ENCODE results near the gene SLC3A2. TPM values are rescaled to one million over a fixed set of nuclear protein-coding genes. Genes with fewer than 3 reads are reported as not detected.

SLC3A2 gene
- total and polyA plus RNA-seq, 2 donors = 69.1 to 96.6 TPM

GRCh38 chr11:62885137-62885750 is 4.5 kb downstream of the SLC3A2 start:
- no peak overlapping the region for H3K4me3 ChIP-seq (ENCODE audit: low read length in 2 of 2)
- peaks cover 72 to 73% of the 10 kb centered on the region in 2 donors for H3K36me3 ChIP-seq (ENCODE audit: control insufficient read depth in 2 of 2, insufficient read depth in 2 of 2, low read length in 1 of 2)
- H3K27ac ChIP-seq (ENCODE audit: low read depth in 1 of 2, low read length in 1 of 2) = no peak overlapping the region
- DNase-seq (ENCODE audit: low read depth in 6 of 9, low spot score in 9 of 9) = no peak
- WGBS = 97% methylated on average over 11 of the region's 11 CpGs
- H3K9me3 ChIP-seq (ENCODE audit: control insufficient read depth in 2 of 2, insufficient read depth in 1 of 2, low read length in 1 of 2) = no peaks in the 10 kb centered on the region
- no peaks in the 10 kb centered on the region for H3K27me3 ChIP-seq (ENCODE audit: control insufficient read depth in 2 of 2, insufficient read depth in 1 of 2, low read length in 1 of 2)
- H3K4me1 ChIP-seq (ENCODE audit: control insufficient read depth in 2 of 2, insufficient read depth in 2 of 2, low read length in 2 of 2) = peaks cover 10 to 25% of the 10 kb centered on the region in 2 donors

- H3K27ac ChIP-seq (ENCODE audit: low read depth in 1 of 2, low read length in 1 of 2) = no peak overlapping the region
- no peak overlapping the region for H3K4me3 ChIP-seq (ENCODE audit: low read length in 2 of 2)
- no peaks in the 10 kb centered on the region for H3K9me3 ChIP-seq (ENCODE audit: control insufficient read depth in 2 of 2, insufficient read depth in 1 of 2, low read length in 1 of 2)
- no peaks in the 10 kb centered on the region for H3K27me3 ChIP-seq (ENCODE audit: control insufficient read depth in 2 of 2, insufficient read depth in 1 of 2, low read length in 1 of 2)
- H3K36me3 ChIP-seq (ENCODE audit: control insufficient read depth in 2 of 2, insufficient read depth in 2 of 2, low read length in 1 of 2) = peaks cover 61 to 66% of the 10 kb centered on the region in 2 donors
- H3K4me1 ChIP-seq (ENCODE audit: control insufficient read depth in 2 of 2, insufficient read depth in 2 of 2, low read length in 2 of 2) = peaks cover 0 to 4% of the 10 kb centered on the region in 2 donors
- 99% methylated on average over 14 of the region's 14 CpGs for WGBS
- no peak for DNase-seq (ENCODE audit: low read depth in 6 of 9, low spot score in 9 of 9)
Measured at GRCh38 chr11:62888406-62888805, 7.7 kb downstream of the SLC3A2 start.

DNA sequence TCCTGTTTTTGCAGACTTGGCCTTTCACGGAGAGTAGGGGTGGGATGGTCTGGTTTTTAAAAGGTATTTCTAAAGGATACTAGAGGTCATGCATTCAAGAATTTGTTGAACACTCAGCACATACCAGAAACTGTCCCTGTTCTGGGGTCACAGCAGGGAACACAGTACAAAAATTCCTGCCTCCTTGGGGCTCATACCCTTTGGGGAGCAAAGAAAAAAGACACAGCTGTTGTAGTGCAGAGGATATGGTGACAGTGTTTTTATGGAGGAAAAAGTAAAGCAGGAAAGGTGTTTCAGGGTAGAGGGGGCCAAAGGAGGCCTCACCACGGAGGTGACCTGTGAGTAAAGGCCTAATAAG is 8.4 kb downstream of the SLC3A2 start:
- no peak for DNase-seq (ENCODE audit: low read depth in 6 of 9, low spot score in 9 of 9)
- Histone ChIP-seq H3K27me3 (ENCODE audit: control insufficient read depth in 2 of 2, insufficient read depth in 1 of 2, low read length in 1 of 2) (no peaks in the 10 kb centered on the region), H3K9me3 (ENCODE audit: control insufficient read depth in 2 of 2, insufficient read depth in 1 of 2, low read length in 1 of 2) (no peaks in the 10 kb centered on the region), H3K36me3 (ENCODE audit: control insufficient read depth in 2 of 2, insufficient read depth in 2 of 2, low read length in 1 of 2) (peaks cover 54 to 59% of the 10 kb centered on the region in 2 donors), H3K4me1 (ENCODE audit: control insufficient read depth in 2 of 2, insufficient read depth in 2 of 2, low read length in 2 of 2) (no peaks in the 10 kb centered on the region), H3K4me3 (ENCODE audit: low read length in 2 of 2) (no peak overlapping the region), H3K27ac (ENCODE audit: low read depth in 1 of 2, low read length in 1 of 2) (no peak overlapping the region)
- WGBS = 92% methylated on average over 2 of the region's 2 CpGs

GRCh38 chr11:62889484-62890437 is 9.1 kb downstream of the SLC3A2 start:
- WGBS = 96% methylated on average over 11 of the region's 11 CpGs
- no peak for DNase-seq (ENCODE audit: low read depth in 6 of 9, low spot score in 9 of 9)
- Histone ChIP-seq H3K27me3 (ENCODE audit: control insufficient read depth in 2 of 2, insufficient read depth in 1 of 2, low read length in 1 of 2) (no peaks in the 10 kb centered on the region), H3K4me1 (ENCODE audit: control insufficient read depth in 2 of 2, insufficient read depth in 2 of 2, low read length in 2 of 2) (no peaks in the 10 kb centered on the region), H3K27ac (ENCODE audit: low read depth in 1 of 2, low read length in 1 of 2) (no peak overlapping the region), H3K4me3 (ENCODE audit: low read length in 2 of 2) (no peak overlapping the region), H3K9me3 (ENCODE audit: control insufficient read depth in 2 of 2, insufficient read depth in 1 of 2, low read length in 1 of 2) (no peaks in the 10 kb centered on the region), H3K36me3 (ENCODE audit: control insufficient read depth in 2 of 2, insufficient read depth in 2 of 2, low read length in 1 of 2) (peaks cover 48 to 53% of the 10 kb centered on the region in 2 donors)

- H3K27ac ChIP-seq (ENCODE audit: low read depth in 1 of 2, low read length in 1 of 2) = no peak overlapping the region
- no peak for DNase-seq (ENCODE audit: low read depth in 6 of 9, low spot score in 9 of 9)
- WGBS = 96% methylated on average over 10 of the region's 10 CpGs
Measured at GRCh38 chr11:62892077-62892922, 11.6 kb downstream of the SLC3A2 start.

DNA sequence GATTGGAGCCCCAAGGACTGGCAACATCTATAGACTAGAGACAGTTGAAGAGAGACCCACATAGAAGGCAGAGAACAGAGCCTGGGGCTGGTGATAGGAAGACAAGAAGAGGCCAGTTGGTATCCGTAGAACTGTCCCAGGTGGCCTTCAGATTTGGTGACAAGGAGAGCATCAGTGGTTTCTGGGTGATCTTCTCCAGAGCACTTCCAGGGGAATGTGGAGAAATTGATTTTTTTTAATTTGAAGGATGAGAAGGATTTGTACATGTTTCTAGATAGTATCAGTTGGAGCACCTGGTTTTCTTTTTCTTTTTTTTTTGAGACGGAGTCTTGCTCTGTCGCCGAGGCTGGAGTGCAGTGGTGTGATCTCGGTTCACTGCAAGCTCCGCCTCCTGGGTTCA is 14.8 kb downstream of the SLC3A2 start:
- H3K4me3 ChIP-seq (ENCODE audit: low read length in 2 of 2) = no peak overlapping the region
- no peak overlapping the region for H3K27ac ChIP-seq (ENCODE audit: low read depth in 1 of 2, low read length in 1 of 2)
- 88% methylated on average over 6 of the region's 6 CpGs for WGBS
- H3K4me1 ChIP-seq (ENCODE audit: control insufficient read depth in 2 of 2, insufficient read depth in 2 of 2, low read length in 2 of 2) = no peaks in the 10 kb centered on the region
- H3K9me3 ChIP-seq (ENCODE audit: control insufficient read depth in 2 of 2, insufficient read depth in 1 of 2, low read length in 1 of 2) = peaks cover 0 to 4% of the 10 kb centered on the region in 2 donors
- peaks cover 0 to 2% of the 10 kb centered on the region in 2 donors for H3K27me3 ChIP-seq (ENCODE audit: control insufficient read depth in 2 of 2, insufficient read depth in 1 of 2, low read length in 1 of 2)
- no peak for DNase-seq (ENCODE audit: low read depth in 6 of 9, low spot score in 9 of 9)
- H3K36me3 ChIP-seq (ENCODE audit: control insufficient read depth in 2 of 2, insufficient read depth in 2 of 2, low read length in 1 of 2) = no peaks in the 10 kb centered on the region

More at GRCh38 chr11:62892077-62892922, 11.6 kb downstream of the SLC3A2 start:
- no peak overlapping the region for H3K4me3 ChIP-seq (ENCODE audit: low read length in 2 of 2)
- H3K4me1 ChIP-seq (ENCODE audit: control insufficient read depth in 2 of 2, insufficient read depth in 2 of 2, low read length in 2 of 2) = no peaks in the 10 kb centered on the region
- H3K9me3 ChIP-seq (ENCODE audit: control insufficient read depth in 2 of 2, insufficient read depth in 1 of 2, low read length in 1 of 2) = no peaks in the 10 kb centered on the region
- no peaks in the 10 kb centered on the region for H3K27me3 ChIP-seq (ENCODE audit: control insufficient read depth in 2 of 2, insufficient read depth in 1 of 2, low read length in 1 of 2)
- peaks cover 24 to 27% of the 10 kb centered on the region in 2 donors for H3K36me3 ChIP-seq (ENCODE audit: control insufficient read depth in 2 of 2, insufficient read depth in 2 of 2, low read length in 1 of 2)

DNA sequence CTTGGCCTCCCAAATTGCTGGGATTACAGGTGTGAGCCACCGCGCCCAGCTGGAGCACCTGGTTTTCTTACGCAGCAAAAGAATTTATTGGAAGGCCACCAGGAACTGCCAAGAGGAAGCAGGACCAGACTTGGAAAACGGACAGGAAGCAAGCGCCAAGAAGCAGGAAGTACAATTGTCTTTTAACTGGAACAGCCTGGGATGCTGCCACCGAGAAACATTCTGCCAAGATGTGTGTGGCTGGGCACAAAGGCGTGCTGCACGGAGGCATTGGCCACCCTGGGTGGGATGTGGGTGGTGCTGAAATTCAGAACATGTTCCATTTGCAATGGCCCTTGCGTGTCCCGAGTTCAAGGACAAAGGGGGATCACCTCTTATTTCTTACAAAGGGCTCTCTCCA is 15.4 kb downstream of the SLC3A2 start:
- Histone ChIP-seq H3K27ac (ENCODE audit: low read depth in 1 of 2, low read length in 1 of 2) (no peak overlapping the region), H3K4me3 (ENCODE audit: low read length in 2 of 2) (no peak overlapping the region), H3K4me1 (ENCODE audit: control insufficient read depth in 2 of 2, insufficient read depth in 2 of 2, low read length in 2 of 2) (no peaks in the 10 kb centered on the region), H3K36me3 (ENCODE audit: control insufficient read depth in 2 of 2, insufficient read depth in 2 of 2, low read length in 1 of 2) (no peaks in the 10 kb centered on the region), H3K27me3 (ENCODE audit: control insufficient read depth in 2 of 2, insufficient read depth in 1 of 2, low read length in 1 of 2) (peaks cover 0 to 2% of the 10 kb centered on the region in 2 donors), H3K9me3 (ENCODE audit: control insufficient read depth in 2 of 2, insufficient read depth in 1 of 2, low read length in 1 of 2) (peaks cover 0 to 4% of the 10 kb centered on the region in 2 donors)
- WGBS = 74% methylated on average over 10 of the region's 10 CpGs
- DNase-seq (ENCODE audit: low read depth in 6 of 9, low spot score in 9 of 9) = no peak

GRCh38 chr11:62897311-62897710 is 16.6 kb downstream of the SLC3A2 start:
- no peak for DNase-seq (ENCODE audit: low read depth in 6 of 9, low spot score in 9 of 9)
- H3K27ac ChIP-seq (ENCODE audit: low read depth in 1 of 2, low read length in 1 of 2) = no peak overlapping the region
- H3K4me1 ChIP-seq (ENCODE audit: control insufficient read depth in 2 of 2, insufficient read depth in 2 of 2, low read length in 2 of 2) = no peaks in the 10 kb centered on the region
- no peaks in the 10 kb centered on the region for H3K36me3 ChIP-seq (ENCODE audit: control insufficient read depth in 2 of 2, insufficient read depth in 2 of 2, low read length in 1 of 2)
- H3K9me3 ChIP-seq (ENCODE audit: control insufficient read depth in 2 of 2, insufficient read depth in 1 of 2, low read length in 1 of 2) = peaks cover 0 to 4% of the 10 kb centered on the region in 2 donors
- 83% methylated on average over 2 of the region's 2 CpGs for WGBS
- H3K27me3 ChIP-seq (ENCODE audit: control insufficient read depth in 2 of 2, insufficient read depth in 1 of 2, low read length in 1 of 2) = peaks cover 0 to 2% of the 10 kb centered on the region in 2 donors
- H3K4me3 ChIP-seq (ENCODE audit: low read length in 2 of 2) = no peak overlapping the region

All from thymus (tissue), 11 donors.